Spleen (tissue), 11 donors: ENCODE measurements around the gene ALX1. TPM values are rescaled to one million over a fixed set of nuclear protein-coding genes. Genes with fewer than 3 reads are reported as not detected.

ENCODE experiments used
- DNase-seq: peaks from one replicate; pipeline ENCODE4 v3.0.0-alpha.2; 2020
- H3K27ac ChIP-seq, 8 donors: fragments of 200-600 bp; sonication (generic) in 7 of 8; 1 replicate in 4 of 8; 2 replicates in 4 of 8; pipeline versions ENCODE4 v1.5.0 to v1.8.0; 2016 to 2021; ENCODE audit warnings: inconsistent platforms in 4 of 8, mild to moderate bottlenecking in 4 of 8, moderate library complexity in 1 of 8
- H3K27me3 ChIP-seq, 7 donors: fragments of 200-600 bp; sonication (generic) in 6 of 7; replicated peaks in 1 of 7; 1 replicate in 4 of 7; 2 replicates in 3 of 7; pipeline versions ENCODE4 v1.5.0 to v1.8.0; 2016 to 2021; ENCODE audit warnings: inconsistent platforms in 3 of 7, mild to moderate bottlenecking in 1 of 7
- H3K36me3 ChIP-seq, 6 donors: fragments of 200-600 bp; sonication (generic) in 5 of 6; 1 replicate in 4 of 6; 2 replicates in 2 of 6; pipeline versions ENCODE4 v1.5.0 to v1.8.0; 2016 to 2021; ENCODE audit warnings: inconsistent platforms in 2 of 6
- H3K4me1 ChIP-seq, 6 donors: fragments of 200-600 bp; sonication (generic) in 5 of 6; 1 replicate in 3 of 6; 2 replicates in 3 of 6; pipeline versions ENCODE4 v1.5.0 to v1.8.0; 2016 to 2021; ENCODE audit warnings: inconsistent platforms in 3 of 6
- H3K4me3 ChIP-seq, 8 donors: fragments of 200-600 bp; sonication (generic) in 7 of 8; 1 replicate in 4 of 8; 2 replicates in 4 of 8; pipeline versions ENCODE4 v1.5.0 to v1.8.0; 2016 to 2021; ENCODE audit warnings: inconsistent platforms in 4 of 8, mild to moderate bottlenecking in 4 of 8, moderate library complexity in 2 of 8
- H3K9me3 ChIP-seq, 8 donors: fragments of 200-600 bp; sonication (generic) in 7 of 8; 1 replicate in 4 of 8; 2 replicates in 4 of 8; pipeline versions ENCODE4 v1.5.0 to v1.8.0; 2016 to 2021; ENCODE audit warnings: inconsistent platforms in 4 of 8
- CTCF ChIP-seq, 11 experiments: fragments of 200-600 bp in 7 of 11; fragments of 450-650 bp in 4 of 11; sonication (generic) in 4 of 11; IDR thresholded peaks in 8 of 11; conservative IDR thresholded peaks in 3 of 11; 1 replicate in 7 of 11; 2 replicates in 4 of 11; pipeline versions ENCODE4 v1.4.0 to v1.8.0; 2016 to 2021; ENCODE audit warnings: antibody characterized with exemption in 11 of 11, inconsistent platforms in 4 of 11, mild to moderate bottlenecking in 1 of 11
- POLR2A ChIP-seq, 3 donors: fragments of 450-650 bp; IDR thresholded peaks; one replicate each; pipeline ENCODE4 v1.5.1; 2017; ENCODE audit warnings: antibody characterized with exemption in 3 of 3, mild to moderate bottlenecking in 1 of 3
- POLR2AphosphoS5 ChIP-seq, 3 donors: sonication (generic); formaldehyde crosslinking; IDR thresholded peaks; one replicate each; pipeline ENCODE4 v1.5.1; 2017; ENCODE audit warnings: antibody characterized with exemption in 3 of 3
- WGBS, 5 donors: extraction: QIAGEN DNeasy Blood & Tissue Kit in 3 of 5; methylation state at CpG; one replicate each; pipeline versions ENCODE4 v1.1.5 to v1.1.7; 2013 to 2018; 5-methylcytosine and 5-hydroxymethylcytosine counted together
- intact Hi-C: fragments of 100-400 bp; cut with DNase I; formaldehyde crosslinking; loops from one replicate; pipeline ENCODE4 v1.15.0; 2023; ENCODE audit warnings: low total_unique reads
- polyA plus RNA-seq, 3 donors: library from polyadenylated mRNA; stranded (reverse); fragments of 200-250 nt; gene quantifications; one replicate each; pipeline ENCODE4 v1.2.1, GENCODE V29; 2013
- total RNA-seq, 7 donors: library from RNA; depleted of rRNA in 3 of 7; stranded (reverse); fragments of >200 nt in 3 of 7; fragmentation: NEBNext Ultra II Directional in 4 of 7; extraction: Animal tissue kit (Norgen Biotek cat#: 25700) in 4 of 7; gene quantifications; one replicate each; pipeline versions ENCODE4 v1.1.0 to v1.2.1, GENCODE V29; 2016 to 2021
- donor health status: healthy with polysubstance abuse.
- donor health status: DM: no; HTN: no; CAD: no; lungs with moderate emphysema.
- donor health status: DM: no; HTN: no; CAD: no.
- donor health status: Bipolar disorder and iron deficiency.
- donor health status: healthy.
- donor health status: DM: no; HTN: no; CAD: no.
- donor health status: DM: yes; HTN: yes; CAD: no.

ALX1 gene
- total and polyA plus RNA-seq, 10 donors, result not detected

GRCh38 chr12:85273381-85274314, 6.4 kb upstream of the ALX1 start:
- DNase-seq, result peak; percentile 59
- no peak for TF ChIP-seq POLR2A (IDR thresholded peaks at IDR 0.05)
- no peak for TF ChIP-seq CTCF (IDR thresholded peaks at IDR 0.05 in 8 of 11, conservative IDR thresholded peaks at IDR 0.05 in 3 of 11)
- TF ChIP-seq POLR2AphosphoS5 (IDR thresholded peaks at IDR 0.05), result no peak
- Histone ChIP-seq H3K27ac (no peak overlapping the region), H3K36me3 (no peaks in the 10 kb centered on the region), H3K27me3 (peaks cover 0 to 75% (median 59%) of the 10 kb centered on the region in 7 donors), H3K4me3 (peak overlapping the region in 1 of 8 donors; percentile 18), H3K4me1 (peaks cover 0 to 5% (median 0%) of the 10 kb centered on the region in 6 donors), H3K9me3 (peaks cover 0 to 3% (median 0%) of the 10 kb centered on the region in 8 donors)
- intact Hi-C loops, result no loop called here
- 7 to 14% (median 8%) methylated on average over 22 to 37 of the region's 37 CpGs for WGBS, 5 donors

- no peaks in the 10 kb centered on the region for H3K36me3 ChIP-seq
- DNase-seq, result no peak
- 10 to 14% (median 14%) methylated on average over 8 of the region's 8 CpGs for WGBS, 5 donors
- H3K4me1 ChIP-seq, result peaks cover 0 to 11% (median 2%) of the 10 kb centered on the region in 6 donors
- no peak for TF ChIP-seq POLR2A (IDR thresholded peaks at IDR 0.05)
- TF ChIP-seq CTCF (IDR thresholded peaks at IDR 0.05 in 8 of 11, conservative IDR thresholded peaks at IDR 0.05 in 3 of 11), result no peak
- no peak for TF ChIP-seq POLR2AphosphoS5 (IDR thresholded peaks at IDR 0.05)
- peaks cover 0 to 7% (median 0%) of the 10 kb centered on the region in 8 donors for H3K9me3 ChIP-seq
- no peak overlapping the region for H3K27ac ChIP-seq
- H3K4me3 ChIP-seq, result no peak overlapping the region
- peaks cover 0 to 81% (median 66%) of the 10 kb centered on the region in 7 donors for H3K27me3 ChIP-seq
- intact Hi-C loops, result no loop called here
Observed at GRCh38 chr12:85274315-85274651, 5.7 kb upstream of the ALX1 start.

- H3K27me3 ChIP-seq, result peaks cover 4 to 92% (median 77%) of the 10 kb centered on the region in 7 donors
Observed at GRCh38 chr12:85275374-85275773, 4.6 kb upstream of the ALX1 start.

More at GRCh38 chr12:85275374-85275773, 4.6 kb upstream of the ALX1 start:
- intact Hi-C loops, result no loop called here
- Histone ChIP-seq H3K27ac (no peak overlapping the region), H3K4me3 (no peak overlapping the region), H3K4me1 (peaks cover 0 to 22% (median 13%) of the 10 kb centered on the region in 6 donors), H3K9me3 (peaks cover 0 to 7% (median 0%) of the 10 kb centered on the region in 8 donors), H3K36me3 (no peaks in the 10 kb centered on the region)
- TF ChIP-seq CTCF (IDR thresholded peaks at IDR 0.05 in 8 of 11, conservative IDR thresholded peaks at IDR 0.05 in 3 of 11) (no peak), POLR2A (IDR thresholded peaks at IDR 0.05) (no peak), POLR2AphosphoS5 (IDR thresholded peaks at IDR 0.05) (no peak)
- DNase-seq, result no peak
- WGBS, 5 donors, result 0 to 10% (median 2%) methylated on average over 2 of the region's 2 CpGs
